CD4-positive, CD25-positive, alpha-beta regulatory T cell (primary cell): ENCODE data around the gene ID4. TPM values are rescaled to one million over a fixed set of nuclear protein-coding genes. Genes with fewer than 3 reads are reported as not detected.

ENCODE experiments used
- ATAC-seq, 2 donors: fragments of 150-1000 bp; cut with Tn5 transposase; one replicate each; pipeline ENCODE4 v1.10.0; 2021; ENCODE audit warnings: low read depth in 2 of 2, moderate number of reproducible peaks in 2 of 2, moderate library complexity in 1 of 2
- DNase-seq, 3 donors: peaks; one replicate each; pipeline versions ENCODE4 v3.0.0 to v3.0.0-alpha.2; 2012 to 2022; ENCODE audit warnings: mixed read lengths in 1 of 3
- H3K27ac ChIP-seq: one replicate; pipeline ENCODE4 v1.7.0; 2013; ENCODE audit warnings: mild to moderate bottlenecking, low read length; ENCODE audit not compliant: insufficient read depth, poor library complexity, severe bottlenecking
- H3K27me3 ChIP-seq: one replicate; pipeline ENCODE4 v1.7.0; 2013; ENCODE audit warnings: low read length; ENCODE audit not compliant: control insufficient read depth, insufficient read depth
- H3K36me3 ChIP-seq: one replicate; pipeline ENCODE4 v1.7.0; 2013; ENCODE audit warnings: mild to moderate bottlenecking, low read length, moderate library complexity; ENCODE audit not compliant: control insufficient read depth, insufficient read depth
- H3K4me1 ChIP-seq: 2 replicates; pipeline ENCODE4 v1.7.0; 2013; ENCODE audit warnings: mild to moderate bottlenecking, low read length; ENCODE audit not compliant: insufficient read depth, control insufficient read depth, poor library complexity, severe bottlenecking
- H3K4me3 ChIP-seq: one replicate; pipeline ENCODE4 v1.7.0; 2013; ENCODE audit warnings: low read depth, mild to moderate bottlenecking, low read length, moderate library complexity
- H3K9me3 ChIP-seq, 2 experiments: 1 replicate in 1 of 2; 2 replicates in 1 of 2; pipeline ENCODE4 v1.7.0; 2013; ENCODE audit warnings: low read length in 2 of 2, mild to moderate bottlenecking in 1 of 2, moderate library complexity in 1 of 2; ENCODE audit not compliant: control insufficient read depth in 2 of 2
- H3K27ac Mint-ChIP-seq, 3 donors: one replicate each; pipeline ENCODE4 v1.8.0; 2020 to 2022; ENCODE audit warnings: mild to moderate bottlenecking in 3 of 3, mixed read lengths in 3 of 3, moderate library complexity in 2 of 3
- H3K27me3 Mint-ChIP-seq: one replicate; pipeline ENCODE4 v1.8.0; 2022; ENCODE audit warnings: mild to moderate bottlenecking, mixed read lengths
- H3K36me3 Mint-ChIP-seq: one replicate; pipeline ENCODE4 v1.8.0; 2020; ENCODE audit warnings: mixed read lengths
- H3K4me1 Mint-ChIP-seq, 4 donors: one replicate each; pipeline ENCODE4 v1.8.0; 2020 to 2022; ENCODE audit warnings: mixed read lengths in 4 of 4, mild to moderate bottlenecking in 1 of 4
- H3K4me3 Mint-ChIP-seq, 4 donors: one replicate each; pipeline ENCODE4 v1.8.0; 2020 to 2022; ENCODE audit warnings: mild to moderate bottlenecking in 4 of 4, mixed read lengths in 4 of 4, moderate library complexity in 3 of 4
- H3K9me3 Mint-ChIP-seq, 7 donors: one replicate each; pipeline ENCODE4 v1.8.0; 2020 to 2022; ENCODE audit warnings: mixed read lengths in 7 of 7, mild to moderate bottlenecking in 3 of 7, moderate library complexity in 2 of 7
- polyA plus RNA-seq, 4 donors: library from polyadenylated mRNA; unstranded; fragments of 300-500 nt; fragmentation: Illumina TruSeq; gene quantifications; one replicate each; pipeline ENCODE4 v1.2.3, GENCODE V29; 2021
- total RNA-seq: library from RNA; stranded (reverse); gene quantifications from one replicate; pipeline ENCODE4 v1.2.3, GENCODE V29; 2022

The ID4 gene
- total RNA-seq (not detected), polyA plus RNA-seq (not detected)

DNA sequence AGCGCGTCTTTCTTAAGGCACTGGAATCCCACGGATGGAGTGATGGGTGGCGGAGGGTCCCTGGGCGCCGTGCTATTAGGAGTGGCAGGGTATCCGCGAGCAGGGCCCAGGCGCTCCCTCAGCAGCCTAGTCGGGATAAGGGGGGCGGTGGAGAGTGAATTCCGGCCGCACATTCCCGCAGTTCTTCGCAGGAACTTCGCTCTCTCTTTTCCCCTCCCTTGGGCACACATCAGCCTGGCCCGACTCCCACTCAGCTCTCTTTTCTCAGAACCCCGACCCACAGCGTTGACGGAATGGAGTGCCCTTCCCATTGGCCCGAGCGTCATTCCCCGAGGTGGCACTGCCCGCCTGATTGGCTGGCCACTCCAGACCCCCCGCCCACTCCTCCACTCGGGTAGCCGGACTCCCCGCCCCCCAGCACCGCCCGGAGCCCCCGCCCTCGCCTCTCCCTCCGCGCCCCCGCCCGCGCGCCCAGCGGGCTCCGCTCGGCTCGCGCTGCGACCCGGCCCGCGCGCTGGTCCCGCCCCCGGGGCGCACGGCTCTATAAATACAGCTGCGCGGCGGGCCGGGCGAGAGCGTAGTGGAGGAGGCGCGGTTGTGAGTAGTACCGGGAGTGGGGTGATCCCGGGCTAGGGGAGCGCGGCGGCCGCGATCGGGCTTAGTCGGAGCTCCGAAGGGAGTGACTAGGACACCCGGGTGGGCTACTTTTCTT lies at the start of gene ID4:
Gene ID4, plus strand, starts transcription at position 572 of the 712 bp plus-strand sequence. CDS start 385 bp downstream, outside the sequence.
- Histone ChIP-seq H3K27ac (no peak within 1 kb of the TSS), H3K4me3 (no peak within 1 kb of the TSS), H3K9me3 (no peaks in the 10 kb centered on the region), H3K36me3 (no peaks in the 10 kb centered on the region), H3K27me3 (peaks cover 23% of the 10 kb centered on the region), H3K4me1 (no peaks in the 10 kb centered on the region)
- peaks cover 0 to 7% (median 0%) of the 10 kb centered on the region in 7 donors for H3K9me3 Mint-ChIP-seq
- no peak within 1 kb of the TSS for H3K4me3 Mint-ChIP-seq
- H3K36me3 Mint-ChIP-seq, result no peaks in the 10 kb centered on the region
- H3K27me3 Mint-ChIP-seq, result peaks cover 41% of the 10 kb centered on the region
- H3K4me1 Mint-ChIP-seq, result peaks cover 0 to 9% (median 3%) of the 10 kb centered on the region in 4 donors
- DNase-seq, result no peak
- H3K27ac Mint-ChIP-seq, result no peak within 1 kb of the TSS
- ATAC-seq, result no peak

DNA sequence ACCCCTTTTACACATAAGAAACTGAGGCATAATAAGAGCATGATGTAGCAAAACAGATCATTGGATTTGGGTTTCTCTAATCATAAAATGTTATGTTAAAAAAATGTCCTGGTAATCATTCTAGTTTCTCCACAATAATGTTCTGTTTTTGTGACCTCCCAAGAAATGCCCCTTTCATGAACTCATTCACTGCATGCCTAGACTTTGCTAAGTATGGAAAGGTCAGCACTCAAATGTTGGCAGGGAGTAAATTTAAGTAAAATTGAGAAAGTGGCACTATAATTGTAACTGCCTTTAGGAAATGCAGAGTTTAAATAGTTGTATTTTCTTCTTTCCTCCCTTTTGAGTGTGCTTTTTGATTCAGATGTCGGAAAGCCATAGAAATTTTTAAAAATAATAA lies 48.5 kb upstream of the ID4 start:
- H3K4me3 Mint-ChIP-seq, result no peak overlapping the region
- no peaks in the 10 kb centered on the region for H3K27me3 Mint-ChIP-seq
- no peak overlapping the region for H3K27ac Mint-ChIP-seq
- Histone ChIP-seq H3K4me1 (no peaks in the 10 kb centered on the region), H3K4me3 (no peak overlapping the region), H3K9me3 (no peaks in the 10 kb centered on the region), H3K27ac (no peak overlapping the region), H3K36me3 (no peaks in the 10 kb centered on the region), H3K27me3 (no peaks in the 10 kb centered on the region)
- ATAC-seq (no peak), DNase-seq (no peak)
- no peaks in the 10 kb centered on the region for H3K4me1 Mint-ChIP-seq
- H3K36me3 Mint-ChIP-seq, result no peaks in the 10 kb centered on the region
- peaks cover 0 to 4% (median 2%) of the 10 kb centered on the region in 7 donors for H3K9me3 Mint-ChIP-seq

DNA sequence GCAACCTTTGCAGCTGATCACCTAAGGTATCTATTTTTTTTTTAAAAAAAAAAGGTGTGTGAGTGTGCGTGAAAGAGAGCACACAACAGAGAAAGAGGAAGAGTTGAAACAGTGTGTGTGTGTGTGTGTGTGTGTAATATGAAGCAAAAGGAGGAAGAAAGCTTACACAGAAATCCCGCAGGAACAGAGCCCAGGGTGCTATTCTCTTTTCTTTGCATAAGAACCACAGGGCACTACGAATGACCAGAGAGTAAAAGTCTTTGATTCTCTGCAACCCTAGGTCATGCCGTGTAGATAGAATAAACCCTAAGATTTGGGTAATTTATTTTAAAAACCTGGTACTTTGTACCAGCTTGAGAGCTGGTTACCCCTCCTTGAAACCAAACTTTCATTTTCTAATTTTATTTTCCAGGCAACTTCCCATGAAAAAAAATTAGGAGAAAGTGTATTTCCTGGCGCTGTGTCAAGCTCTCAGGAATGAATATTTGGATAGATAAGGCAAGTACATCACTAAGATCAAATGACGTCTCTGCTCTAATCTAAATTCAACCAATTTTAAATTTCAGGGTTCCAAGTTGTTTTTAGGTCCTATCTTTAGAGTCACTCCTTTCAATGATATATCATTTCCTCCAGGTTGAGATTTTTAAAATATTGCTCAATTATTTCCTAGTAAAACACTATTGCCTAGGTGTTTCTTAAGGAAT lies 47.9 kb upstream of the ID4 start:
- no peaks in the 10 kb centered on the region for H3K27me3 Mint-ChIP-seq

GRCh38 chr6:19791267-19791666 lies 45.9 kb upstream of the ID4 start:
- H3K4me3 ChIP-seq, result no peak overlapping the region
- peaks cover 0 to 8% (median 3%) of the 10 kb centered on the region in 7 donors for H3K9me3 Mint-ChIP-seq

More for the DNA sequence above, 47.9 kb upstream of the ID4 start:
- Histone ChIP-seq H3K4me3 (no peak overlapping the region), H3K4me1 (no peaks in the 10 kb centered on the region), H3K27ac (no peak overlapping the region), H3K36me3 (no peaks in the 10 kb centered on the region), H3K9me3 (no peaks in the 10 kb centered on the region), H3K27me3 (no peaks in the 10 kb centered on the region)
- Mint-ChIP-seq H3K4me3 (no peak overlapping the region), H3K27ac (no peak overlapping the region), H3K9me3 (peaks cover 0 to 4% (median 0%) of the 10 kb centered on the region in 7 donors), H3K4me1 (no peaks in the 10 kb centered on the region), H3K36me3 (no peaks in the 10 kb centered on the region)
- ATAC-seq (no peak), DNase-seq (no peak)

DNA sequence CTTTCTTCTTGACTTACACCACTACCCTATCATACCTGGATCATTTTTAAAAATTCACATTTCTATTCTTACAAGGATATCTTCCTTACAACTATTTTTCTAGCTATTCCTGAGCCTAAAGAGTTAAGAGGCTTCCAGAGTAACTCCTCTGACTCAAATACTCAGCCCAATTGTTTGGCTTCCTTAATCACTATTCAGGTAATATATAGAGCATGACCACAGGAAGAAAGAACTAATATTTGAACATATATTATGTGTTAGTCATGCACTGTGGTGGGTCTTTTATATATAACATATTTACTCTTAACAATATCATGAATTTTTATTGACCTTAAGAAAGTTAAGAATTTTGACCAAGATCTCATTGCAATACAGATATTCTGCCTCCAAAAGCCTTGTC lies 42.0 kb upstream of the ID4 start:
- H3K9me3 Mint-ChIP-seq, result peaks cover 0 to 14% (median 4%) of the 10 kb centered on the region in 7 donors
- no peaks in the 10 kb centered on the region for H3K4me1 ChIP-seq
- no peak overlapping the region for H3K4me3 ChIP-seq
- no peak for DNase-seq
- H3K27ac Mint-ChIP-seq, result no peak overlapping the region
- no peak overlapping the region for H3K4me3 Mint-ChIP-seq
- H3K27me3 Mint-ChIP-seq, result no peaks in the 10 kb centered on the region
- no peaks in the 10 kb centered on the region for H3K36me3 ChIP-seq
- H3K9me3 ChIP-seq, result no peaks in the 10 kb centered on the region
- no peak for ATAC-seq
- no peaks in the 10 kb centered on the region for H3K36me3 Mint-ChIP-seq
- H3K4me1 Mint-ChIP-seq, result no peaks in the 10 kb centered on the region
- H3K27me3 ChIP-seq, result no peaks in the 10 kb centered on the region
- no peak overlapping the region for H3K27ac ChIP-seq

More at GRCh38 chr6:19791267-19791666, 45.9 kb upstream of the ID4 start:
- no peak overlapping the region for H3K27ac ChIP-seq
- DNase-seq (no peak), ATAC-seq (no peak)
- H3K4me1 ChIP-seq, result no peaks in the 10 kb centered on the region
- Mint-ChIP-seq H3K27me3 (no peaks in the 10 kb centered on the region), H3K4me1 (no peaks in the 10 kb centered on the region), H3K4me3 (no peak overlapping the region), H3K36me3 (no peaks in the 10 kb centered on the region), H3K27ac (no peak overlapping the region)
- H3K36me3 ChIP-seq, result no peaks in the 10 kb centered on the region
- no peaks in the 10 kb centered on the region for H3K27me3 ChIP-seq
- H3K9me3 ChIP-seq, result no peaks in the 10 kb centered on the region

- no peaks in the 10 kb centered on the region for H3K36me3 ChIP-seq
- H3K4me3 ChIP-seq, result no peak overlapping the region
- H3K9me3 ChIP-seq, result no peaks in the 10 kb centered on the region
- ATAC-seq, result no peak
- Mint-ChIP-seq H3K9me3 (peaks cover 0 to 14% (median 4%) of the 10 kb centered on the region in 7 donors), H3K4me3 (no peak overlapping the region), H3K4me1 (no peaks in the 10 kb centered on the region), H3K27ac (no peak overlapping the region), H3K36me3 (no peaks in the 10 kb centered on the region), H3K27me3 (no peaks in the 10 kb centered on the region)
- H3K4me1 ChIP-seq, result no peaks in the 10 kb centered on the region
- no peak overlapping the region for H3K27ac ChIP-seq
- no peak for DNase-seq
- H3K27me3 ChIP-seq, result no peaks in the 10 kb centered on the region
These were observed 40.7 kb upstream of the ID4 start for GRCh38 chr6:19796452-19796851.

- Mint-ChIP-seq H3K4me1 (peaks cover 0 to 1% (median 0%) of the 10 kb centered on the region in 4 donors), H3K36me3 (no peaks in the 10 kb centered on the region), H3K4me3 (no peak overlapping the region), H3K27me3 (peaks cover 8% of the 10 kb centered on the region), H3K9me3 (peaks cover 0 to 14% (median 2%) of the 10 kb centered on the region in 7 donors), H3K27ac (no peak overlapping the region)
- Histone ChIP-seq H3K4me1 (no peaks in the 10 kb centered on the region), H3K36me3 (no peaks in the 10 kb centered on the region), H3K27me3 (no peaks in the 10 kb centered on the region), H3K4me3 (no peak overlapping the region), H3K27ac (no peak overlapping the region), H3K9me3 (no peaks in the 10 kb centered on the region)
- DNase-seq (no peak), ATAC-seq (no peak)
These were observed 38.8 kb upstream of the ID4 start for GRCh38 chr6:19798362-19798761.
